Aortic smooth muscle cell (primary cell): Measurements from ENCODE around the gene RAB20. TPM values are rescaled to one million over a fixed set of nuclear protein-coding genes. Genes with fewer than 3 reads are reported as not detected.

ENCODE experiments used
- total RNA-seq: library from RNA; depleted of rRNA; stranded (reverse); fragments of >200 nt; gene quantifications from 2 replicates; pipeline ENCODE4 v1.2.3, GENCODE V29; 2014

The RAB20 gene
- 10.3 and 11.9 TPM in 2 replicates for total RNA-seq

GRCh38 chr13:110561344-110562035 lies at the start of gene RAB20:
TSS of gene RAB20 (minus strand) at chr13:110561722. CDS start at chr13:110561519, 203 bp downstream.

Other genes starting within 250 kb of the RAB20 start
- 17.6 and 21.8 TPM in 2 replicates for gene NAXD, start 53.8 kb upstream of the RAB20 start, total RNA-seq
- 62.5 and 79.4 TPM in 2 replicates for gene CARS2, start 144.4 kb upstream of the RAB20 start, total RNA-seq
- gene ING1, start 152.0 kb upstream of the RAB20 start, total RNA-seq = 11.8 and 20.6 TPM in 2 replicates